CD14-positive monocyte (primary cell): ENCODE measurements around the gene WDFY3. TPM values are rescaled to one million over a fixed set of nuclear protein-coding genes. Genes with fewer than 3 reads are reported as not detected.

Experiments used
- DNase-seq, 3 donors: peaks; one replicate each; pipeline ENCODE4 v3.0.0-alpha.2; 2011 to 2022
- H2AFZ ChIP-seq: 2 replicates; pipeline ENCODE4 v1.6.0; 2012; ENCODE audit warnings: mild to moderate bottlenecking, low read depth, low read length, inconsistent platforms; ENCODE audit not compliant: insufficient read depth, poor library complexity, severe bottlenecking
- H3K27ac ChIP-seq, 2 donors: 1 replicate in 1 of 2; 2 replicates in 1 of 2; pipeline ENCODE4 v1.5.1; 2012 to 2013; ENCODE audit warnings: low read length in 2 of 2, control low read depth in 1 of 2, inconsistent platforms in 1 of 2, low read depth in 1 of 2, mild to moderate bottlenecking in 1 of 2
- H3K27me3 ChIP-seq, 2 donors: one replicate each; pipeline versions ENCODE4 v1.6.0 to v1.6.1; 2011 to 2013; ENCODE audit warnings: low read length in 2 of 2; ENCODE audit not compliant: control insufficient read depth in 2 of 2, insufficient read depth in 2 of 2
- H3K36me3 ChIP-seq, 2 donors: replicated peaks in 1 of 2; 1 replicate in 1 of 2; 2 replicates in 1 of 2; pipeline versions ENCODE4 v1.5.1 to v1.6.1; 2012 to 2013; ENCODE audit warnings: low read length in 2 of 2, control low read depth in 1 of 2, inconsistent platforms in 1 of 2, mild to moderate bottlenecking in 1 of 2; ENCODE audit not compliant: insufficient read depth in 2 of 2, control insufficient read depth in 1 of 2
- H3K4me1 ChIP-seq, 2 donors: 1 replicate in 1 of 2; 2 replicates in 1 of 2; pipeline versions ENCODE4 v1.5.1 to v1.6.1; 2012 to 2013; ENCODE audit warnings: low read length in 2 of 2, control low read depth in 1 of 2, inconsistent platforms in 1 of 2, mild to moderate bottlenecking in 1 of 2, moderate library complexity in 1 of 2; ENCODE audit not compliant: insufficient read depth in 2 of 2, control insufficient read depth in 1 of 2
- H3K4me2 ChIP-seq: replicated peaks from 2 replicates; pipeline ENCODE3; 2012; ENCODE audit warnings: low read length, moderate library complexity, mild to moderate bottlenecking; ENCODE audit not compliant: poor library complexity, severe bottlenecking; ENCODE audit errors: extremely low read depth
- H3K4me3 ChIP-seq, 3 experiments: fragments of 200-600 bp in 1 of 3; sonication (generic) in 1 of 3; replicated peaks in 1 of 3; 1 replicate in 2 of 3; 2 replicates in 1 of 3; pipeline ENCODE4 v1.5.1; 2011 to 2013; ENCODE audit warnings: low read length in 3 of 3, mild to moderate bottlenecking in 3 of 3, control low read depth in 2 of 3, low read depth in 2 of 3, inconsistent platforms in 1 of 3, moderate library complexity in 1 of 3
- H3K79me2 ChIP-seq: 2 replicates; pipeline ENCODE4 v1.6.0; 2012; ENCODE audit warnings: mild to moderate bottlenecking, control low read depth, inconsistent platforms, low read length, moderate library complexity; ENCODE audit not compliant: insufficient read depth
- H3K9ac ChIP-seq: 2 replicates; pipeline ENCODE4 v1.6.0; 2017; ENCODE audit warnings: low read length, mild to moderate bottlenecking; ENCODE audit not compliant: insufficient read depth, poor library complexity, severe bottlenecking
- H3K9me3 ChIP-seq, 2 donors: replicated peaks in 1 of 2; 1 replicate in 1 of 2; 2 replicates in 1 of 2; pipeline versions ENCODE4 v1.5.1 to v1.6.1; 2012 to 2013; ENCODE audit warnings: low read length in 2 of 2, control low read depth in 1 of 2; ENCODE audit not compliant: control insufficient read depth in 1 of 2, insufficient read depth in 1 of 2
- H4K20me1 ChIP-seq: 2 replicates; pipeline ENCODE4 v1.6.0; 2012; ENCODE audit warnings: mild to moderate bottlenecking, low read length, control low read depth, moderate library complexity; ENCODE audit not compliant: insufficient read depth
- H3K27ac Mint-ChIP-seq, 7 donors: one replicate each; pipeline ENCODE4 v1.8.0; 2020; ENCODE audit warnings: mild to moderate bottlenecking in 7 of 7, mixed read lengths in 7 of 7, moderate library complexity in 6 of 7, inconsistent platforms in 2 of 7
- H3K27me3 Mint-ChIP-seq, 3 donors: one replicate each; pipeline ENCODE4 v1.8.0; 2021 to 2022; ENCODE audit warnings: low read depth in 3 of 3, mild to moderate bottlenecking in 3 of 3, mixed read lengths in 3 of 3, moderate library complexity in 3 of 3, inconsistent platforms in 1 of 3
- H3K36me3 Mint-ChIP-seq, 2 donors: one replicate each; pipeline ENCODE4 v1.8.0; 2020; ENCODE audit warnings: mixed read lengths in 2 of 2, inconsistent platforms in 1 of 2, mild to moderate bottlenecking in 1 of 2
- H3K4me1 Mint-ChIP-seq: one replicate; pipeline ENCODE4 v1.8.0; 2020; ENCODE audit warnings: mild to moderate bottlenecking, mixed read lengths
- H3K4me3 Mint-ChIP-seq, 2 donors: one replicate each; pipeline ENCODE4 v1.8.0; 2020; ENCODE audit warnings: mild to moderate bottlenecking in 2 of 2, mixed read lengths in 2 of 2, moderate library complexity in 1 of 2
- H3K9me3 Mint-ChIP-seq, 7 donors: one replicate each; pipeline ENCODE4 v1.8.0; 2020 to 2022; ENCODE audit warnings: mixed read lengths in 7 of 7, mild to moderate bottlenecking in 6 of 7, moderate library complexity in 6 of 7, inconsistent platforms in 2 of 7
- CTCF ChIP-seq: fragments of 200-600 bp; IDR thresholded peaks from one replicate; pipeline ENCODE4 v1.8.0; 2022; ENCODE audit warnings: antibody characterized with exemption, mild to moderate bottlenecking
- WGBS: methylation state at CpG from one replicate; pipeline ENCODE4 v1.1.5; 2013; ENCODE audit warnings: missing lambda C conversion rate; ENCODE audit not compliant: insufficient coverage; 5-methylcytosine and 5-hydroxymethylcytosine counted together
- intact Hi-C, 2 donors: fragments of 100-400 bp; cut with micrococcal nuclease; formaldehyde crosslinking; loops; one replicate each; pipeline versions ENCODE4 v1.15.0 to v1.15.1; 2023
- polyA plus RNA-seq, 3 donors: library from polyadenylated mRNA; depleted of rRNA in 1 of 3; unstranded in 2 of 3; stranded (reverse) in 1 of 3; fragments of 300-500 nt in 2 of 3; fragments of >200 nt in 1 of 3; fragmentation: Illumina TruSeq in 2 of 3; gene quantifications; 1 replicate in 2 of 3; 2 replicates in 1 of 3; pipeline ENCODE4 v1.2.3, GENCODE V29; 2012 to 2021

The WDFY3 gene
- polyA plus RNA-seq, 3 donors = 5.6 to 35.5 (median 5.9) TPM

GRCh38 chr4:84932462-84932861, 34.0 kb downstream of the WDFY3 start:
- H3K4me2 ChIP-seq = no peak overlapping the region
- H3K27me3 Mint-ChIP-seq = no peaks in the 10 kb centered on the region
- no CpG with 5 or more reads among the region's 1 CpG for WGBS

GRCh38 chr4:84931961-84932360, 34.5 kb downstream of the WDFY3 start:
- Histone ChIP-seq H4K20me1 (peaks cover 99% of the 10 kb centered on the region), H3K79me2 (peaks cover 88% of the 10 kb centered on the region), H2AFZ (no peak overlapping the region), H3K4me1 (peaks cover 0 to 6% of the 10 kb centered on the region in 2 donors), H3K9me3 (no peaks in the 10 kb centered on the region), H3K36me3 (peaks cover 25 to 51% of the 10 kb centered on the region in 2 donors), H3K4me3 (no peak overlapping the region), H3K27me3 (no peaks in the 10 kb centered on the region), H3K4me2 (no peak overlapping the region), H3K9ac (no peak overlapping the region), H3K27ac (no peak overlapping the region)
- no peak for TF ChIP-seq CTCF
- peaks cover 36 to 42% of the 10 kb centered on the region in 2 donors for H3K36me3 Mint-ChIP-seq
- H3K27ac Mint-ChIP-seq = no peak overlapping the region
- H3K4me1 Mint-ChIP-seq = peaks cover 7% of the 10 kb centered on the region
- H3K4me3 Mint-ChIP-seq = no peak overlapping the region
- no peaks in the 10 kb centered on the region for H3K27me3 Mint-ChIP-seq
- intact Hi-C loops = no loop called here
- no peak for DNase-seq
- 88% methylated on average over 2 of the region's 3 CpGs for WGBS
- H3K9me3 Mint-ChIP-seq = peaks cover 0 to 3% (median 0%) of the 10 kb centered on the region in 7 donors

More at GRCh38 chr4:84932462-84932861, 34.0 kb downstream of the WDFY3 start:
- Histone ChIP-seq H3K36me3 (peaks cover 21 to 47% of the 10 kb centered on the region in 2 donors), H3K27ac (no peak overlapping the region), H4K20me1 (peaks cover 99% of the 10 kb centered on the region), H3K4me3 (no peak overlapping the region), H3K27me3 (no peaks in the 10 kb centered on the region), H2AFZ (no peak overlapping the region), H3K4me1 (peaks cover 0 to 6% of the 10 kb centered on the region in 2 donors), H3K9ac (no peak overlapping the region), H3K79me2 (peaks cover 91% of the 10 kb centered on the region), H3K9me3 (no peaks in the 10 kb centered on the region)
- intact Hi-C loops = no loop called here
- TF ChIP-seq CTCF = no peak
- peaks cover 10% of the 10 kb centered on the region for H3K4me1 Mint-ChIP-seq
- H3K36me3 Mint-ChIP-seq = peaks cover 32 to 37% of the 10 kb centered on the region in 2 donors
- no peak for DNase-seq
- H3K4me3 Mint-ChIP-seq = no peak overlapping the region
- peaks cover 0 to 3% (median 0%) of the 10 kb centered on the region in 7 donors for H3K9me3 Mint-ChIP-seq
- H3K27ac Mint-ChIP-seq = no peak overlapping the region
